Inferior parietal cortex (tissue), 1 donor: ENCODE measurements around the gene TFIP11.

Source experiments
- DNase-seq: peaks from one replicate; pipeline ENCODE4 v3.0.0-alpha.2; 2016; ENCODE audit errors: extremely low spot score

Gene TFIP11

DNA sequence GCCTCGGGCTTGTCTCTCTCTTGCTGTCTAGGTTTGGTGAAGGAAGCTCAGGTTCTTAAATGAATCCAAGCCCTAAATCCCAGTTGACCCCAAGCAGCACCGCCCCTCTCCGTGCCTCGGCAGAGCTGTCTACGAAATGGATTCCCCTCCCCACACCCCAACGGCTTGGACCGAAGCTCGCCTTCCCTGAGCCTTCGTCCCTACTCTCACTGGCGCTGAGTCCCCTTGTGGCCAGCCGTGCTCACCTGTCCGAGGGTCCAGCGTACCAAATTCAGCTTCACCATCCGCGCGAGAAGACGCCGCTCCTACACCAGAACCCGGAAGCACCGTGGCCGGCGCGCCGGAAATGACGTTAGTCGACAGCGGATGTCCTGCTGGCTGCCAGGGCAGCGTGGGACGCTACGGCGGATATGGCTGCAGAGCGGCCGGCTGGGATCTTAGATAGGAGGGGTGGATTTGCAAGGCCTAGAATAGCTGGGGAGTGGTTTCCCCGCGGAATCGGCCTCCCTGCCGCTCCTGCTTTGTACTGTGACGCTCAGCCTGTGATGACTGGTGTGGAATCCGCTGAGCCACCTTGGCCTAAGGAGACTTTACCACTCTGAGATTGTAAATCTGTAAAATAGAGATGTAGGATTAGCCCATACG, at the start of gene TFIP11:
TSS of gene TFIP11 (minus strand) at position 325 of the 645 bp plus-strand sequence. CDS start 2,201 bp downstream, outside the sequence.
- DNase-seq, result peak; percentile 96

DNA sequence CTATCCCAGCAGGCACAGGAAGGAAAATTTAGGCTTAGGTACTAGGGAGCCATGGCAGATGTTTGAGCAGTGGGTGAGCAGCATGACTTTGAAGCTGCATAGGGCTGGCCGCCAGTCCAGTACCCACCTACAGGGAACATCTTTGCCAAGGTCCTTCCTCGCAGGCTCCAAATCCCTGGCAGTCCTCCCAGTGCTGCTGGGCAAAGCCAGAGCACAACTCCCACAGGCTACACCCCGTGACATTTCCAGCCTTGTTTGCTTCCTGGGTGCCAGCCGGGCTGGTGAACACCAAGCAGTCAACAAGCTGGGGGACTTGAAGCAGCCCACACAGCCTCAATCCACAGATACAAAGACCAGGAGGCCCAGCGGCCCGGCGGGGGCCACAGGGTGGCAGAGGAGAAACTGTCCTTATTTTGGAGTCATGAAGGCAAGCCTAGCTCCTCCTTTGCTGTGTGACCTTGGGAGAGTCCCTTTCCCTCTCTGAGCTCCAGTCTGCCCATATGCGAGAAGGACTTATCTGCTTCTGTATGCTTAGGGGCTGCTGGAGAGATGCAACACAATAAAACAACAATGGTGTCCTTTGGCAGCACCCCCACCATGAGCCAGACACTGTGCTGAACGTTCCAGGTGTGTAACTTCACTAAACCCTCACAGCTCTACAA, 49.6 kb upstream of the TFIP11 start:
- DNase-seq, result no peak

GRCh38 chr22:26559961-26560575, 47.8 kb upstream of the TFIP11 start:
- DNase-seq, result no peak

DNA sequence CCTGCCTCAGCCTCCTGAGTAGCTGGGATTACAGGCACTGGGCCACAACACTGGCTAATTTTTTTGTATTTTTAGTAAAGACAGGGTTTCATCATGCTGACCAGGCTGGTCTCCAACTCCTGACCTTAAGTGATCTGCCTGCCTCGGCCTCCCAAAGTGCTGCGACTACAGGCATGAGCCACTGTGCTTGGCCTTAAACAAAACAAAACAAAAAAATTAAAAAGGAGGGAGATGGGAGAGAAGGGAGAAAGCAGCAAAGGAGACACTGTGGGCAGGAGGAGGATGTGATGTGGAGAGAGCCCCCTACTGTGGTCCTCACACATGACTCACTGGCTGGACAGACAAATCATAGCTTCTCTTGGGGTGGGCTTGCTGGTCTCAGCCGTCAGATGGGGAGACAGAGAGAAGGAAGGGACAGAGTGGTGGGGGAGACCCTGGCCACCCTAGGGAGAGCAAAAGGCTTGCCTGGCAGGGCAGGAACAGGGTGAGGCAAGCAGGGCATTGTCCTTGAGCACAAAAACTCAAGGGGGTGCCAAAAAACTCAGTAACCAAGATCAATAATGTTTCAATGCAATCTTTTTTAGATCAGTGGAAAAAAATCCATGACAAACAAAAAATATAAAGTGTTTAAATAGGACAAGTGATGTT, 46.1 kb upstream of the TFIP11 start:
- no peak for DNase-seq

DNA sequence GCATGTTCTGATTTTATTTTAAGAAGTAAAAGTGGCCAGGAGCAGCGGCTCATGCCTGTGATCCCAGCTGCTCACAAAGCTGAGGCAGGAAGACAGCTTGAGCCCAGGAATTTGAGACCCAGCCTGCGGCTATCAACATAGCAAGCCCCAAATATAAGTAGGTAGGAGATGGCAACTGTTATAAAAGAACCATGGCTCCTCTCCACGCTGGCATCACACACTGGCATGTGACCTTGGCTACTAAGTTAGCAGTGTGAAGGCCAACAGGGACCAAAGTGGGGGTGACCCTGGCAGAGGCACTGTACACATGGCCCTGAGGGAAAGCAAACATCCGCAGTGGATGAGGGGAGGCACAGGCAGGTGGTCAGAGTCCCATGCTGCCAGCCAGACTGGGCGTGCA, 44.6 kb upstream of the TFIP11 start:
- DNase-seq, result no peak

GRCh38 chr22:26555478-26555877, 43.2 kb upstream of the TFIP11 start:
- DNase-seq, result no peak

DNA sequence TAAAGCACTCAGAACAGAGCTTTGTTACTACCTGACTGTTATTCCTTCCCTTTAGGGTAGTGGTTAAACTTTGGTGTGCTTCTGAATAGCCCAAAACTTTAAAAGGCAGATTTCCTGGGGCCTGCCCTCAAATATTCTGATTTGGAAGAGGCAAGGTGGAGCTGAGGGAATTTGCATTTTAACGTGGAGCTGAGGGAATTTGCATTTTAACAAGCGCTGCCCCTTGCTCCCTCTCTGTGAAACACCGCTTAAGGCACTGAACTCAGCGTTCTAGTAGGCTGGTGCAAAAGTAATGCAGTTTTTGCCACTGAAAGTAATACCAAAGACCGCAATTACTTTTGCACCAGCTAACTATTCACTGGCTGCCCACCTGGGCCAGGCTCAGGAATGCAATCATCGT, 42.7 kb upstream of the TFIP11 start:
- DNase-seq, result no peak

DNA sequence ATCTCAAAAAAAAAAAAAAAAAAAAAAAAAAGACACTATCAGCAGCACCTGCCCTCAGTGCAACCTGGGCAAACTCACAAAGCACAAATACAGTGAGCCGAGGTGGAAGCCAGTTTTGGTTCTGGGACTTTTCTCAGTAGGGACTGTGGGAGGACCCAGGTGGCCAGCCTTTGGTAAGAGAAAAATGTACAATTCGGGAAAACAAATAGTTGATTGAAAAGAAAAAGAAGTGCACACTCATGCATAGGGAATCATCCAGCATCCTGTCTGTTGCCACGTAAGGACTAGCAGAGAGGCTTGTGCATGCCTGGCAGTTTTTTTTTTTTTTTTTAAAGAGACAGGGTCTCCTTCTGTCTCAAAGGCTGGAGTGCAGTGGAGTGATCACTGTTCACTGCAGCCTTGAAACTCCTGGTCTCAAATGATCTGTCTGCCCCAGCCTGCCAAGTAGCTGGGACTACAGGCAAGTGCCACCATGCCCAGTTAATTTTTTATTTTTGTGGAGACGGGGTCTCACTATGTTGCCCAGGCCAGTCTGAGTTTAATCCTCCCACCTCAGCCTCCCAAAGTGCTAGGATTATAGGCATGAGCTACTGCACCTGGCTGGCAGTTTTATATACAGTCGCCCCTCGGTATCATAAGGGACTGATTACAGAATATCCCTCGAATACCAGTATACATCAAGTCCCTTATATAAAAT, 40.9 kb upstream of the TFIP11 start:
- no peak for DNase-seq

DNA sequence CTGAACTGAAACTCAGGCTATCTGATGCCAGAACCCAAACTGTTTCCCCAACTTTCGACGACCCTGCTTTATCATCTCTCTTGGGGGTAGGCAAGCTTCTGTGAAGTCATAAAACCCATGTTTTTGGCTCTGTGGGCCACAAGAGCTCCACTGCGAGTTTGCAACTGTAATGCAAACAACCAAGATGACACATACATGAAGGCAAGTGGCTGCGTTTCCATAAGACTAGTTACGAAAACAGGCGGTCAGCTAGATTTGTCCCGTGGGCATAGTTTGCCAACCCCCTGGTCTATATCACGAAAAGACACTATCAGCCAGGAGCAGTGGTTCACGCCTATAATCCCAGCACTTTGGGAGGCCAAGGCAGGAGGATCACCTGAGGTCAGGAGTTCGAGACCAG, 40.2 kb upstream of the TFIP11 start:
- no peak for DNase-seq

DNA sequence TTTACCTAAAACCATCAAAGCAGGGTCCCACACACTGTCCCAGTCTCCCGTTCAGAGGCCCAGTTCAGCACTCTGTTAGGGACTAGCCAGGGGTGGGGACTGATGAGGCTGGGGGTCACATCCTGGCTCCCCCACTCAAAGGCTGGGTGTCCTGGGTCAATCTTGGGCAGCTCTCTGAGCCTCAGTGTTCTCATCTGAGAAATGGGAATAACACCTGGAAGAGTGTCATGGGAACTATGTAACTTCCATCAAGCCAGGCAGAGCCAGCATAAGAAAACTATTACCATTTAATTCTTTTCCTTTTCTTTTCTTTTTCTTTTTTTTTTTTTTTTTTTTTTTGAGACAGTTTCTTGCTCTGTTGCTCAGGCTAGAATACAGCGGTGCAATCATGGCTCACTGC, 39.3 kb upstream of the TFIP11 start:
- no peak for DNase-seq

GRCh38 chr22:26550498-26551033, 38.3 kb upstream of the TFIP11 start:
- DNase-seq, result no peak

GRCh38 chr22:26549902-26550497, 37.7 kb upstream of the TFIP11 start:
- no peak for DNase-seq

DNA sequence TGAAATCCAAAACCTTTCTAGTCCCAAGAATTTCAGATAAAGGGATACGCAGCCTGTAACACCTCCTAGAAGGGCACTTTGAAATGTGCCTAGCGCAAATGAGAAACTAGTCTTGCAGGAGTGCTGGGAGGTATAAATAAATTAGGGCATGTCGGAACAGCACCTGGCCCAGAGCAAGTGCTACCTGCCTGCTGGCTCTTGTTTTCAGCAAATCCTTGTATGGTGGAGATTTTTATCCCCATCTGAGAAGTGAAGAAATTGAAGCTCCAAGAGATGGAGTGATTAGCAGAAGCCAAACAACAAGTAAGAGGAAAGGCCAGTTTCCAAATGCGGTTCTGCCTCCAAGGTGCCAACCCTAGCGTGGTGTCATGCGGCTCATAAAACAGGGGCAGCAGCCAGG, 36.7 kb upstream of the TFIP11 start:
- no peak for DNase-seq

DNA sequence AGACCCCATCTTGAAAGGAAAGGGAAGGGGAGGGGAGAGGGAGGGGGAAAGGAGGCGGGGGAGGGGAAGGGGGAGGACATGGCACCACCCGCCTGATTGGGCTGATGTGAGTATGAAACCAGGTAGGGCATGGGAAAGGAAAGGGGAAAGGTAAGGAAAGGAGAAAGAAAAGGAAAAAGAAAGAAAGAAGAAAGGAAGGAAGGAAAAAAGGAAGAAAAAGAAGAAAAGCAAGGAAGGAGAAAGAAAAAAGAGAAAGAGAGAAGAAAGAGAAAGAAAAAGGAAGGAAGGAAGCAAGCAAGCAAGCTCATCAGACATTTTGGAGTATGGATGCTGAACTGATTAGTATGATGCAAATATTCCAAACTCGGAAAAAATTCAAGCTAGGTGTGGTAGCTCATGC, 36.0 kb upstream of the TFIP11 start:
- no peak for DNase-seq

- DNase-seq, result no peak
Observed at GRCh38 chr22:26547837-26548236, 35.6 kb upstream of the TFIP11 start.

DNA sequence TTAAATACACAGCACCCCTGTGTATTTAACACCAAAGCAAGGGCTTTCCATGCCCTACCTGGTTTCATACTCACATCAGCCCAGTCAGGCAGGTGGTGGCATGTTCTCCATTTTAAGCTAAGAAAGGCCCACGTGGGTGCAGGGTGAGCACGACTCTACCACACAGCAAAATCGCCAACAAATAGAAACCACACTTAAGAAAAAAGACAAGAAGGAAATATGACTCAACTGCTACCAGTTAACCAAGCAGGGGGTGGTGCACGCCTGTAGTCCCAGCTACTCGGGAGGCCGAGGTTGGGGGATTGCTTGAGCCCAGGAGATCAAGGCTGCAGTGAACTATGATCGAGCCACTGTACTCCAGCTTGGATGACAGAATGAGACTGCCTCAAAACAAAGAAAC, 35.2 kb upstream of the TFIP11 start:
- no peak for DNase-seq

DNA sequence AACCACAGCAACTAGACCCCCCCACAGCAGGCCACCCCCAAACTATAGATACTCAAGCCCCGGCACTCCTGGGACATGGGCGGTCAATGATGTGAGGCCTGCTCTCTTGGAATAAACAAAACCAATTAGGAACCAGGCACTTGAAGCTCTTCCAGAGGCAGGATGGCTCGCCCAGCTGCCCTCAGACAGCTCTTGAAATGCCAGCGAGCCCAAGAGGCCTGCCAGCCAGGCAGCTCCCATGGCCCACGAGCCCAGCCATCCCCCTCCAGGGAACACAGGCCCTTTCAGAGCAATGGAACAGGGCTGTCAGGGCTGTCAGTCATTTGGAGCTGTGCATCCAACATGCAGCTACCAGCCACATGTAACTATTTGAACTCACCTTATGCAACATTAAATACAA, 34.0 kb upstream of the TFIP11 start:
- no peak for DNase-seq

- no peak for DNase-seq
Observed at GRCh38 chr22:26545827-26546226, 33.6 kb upstream of the TFIP11 start.

DNA sequence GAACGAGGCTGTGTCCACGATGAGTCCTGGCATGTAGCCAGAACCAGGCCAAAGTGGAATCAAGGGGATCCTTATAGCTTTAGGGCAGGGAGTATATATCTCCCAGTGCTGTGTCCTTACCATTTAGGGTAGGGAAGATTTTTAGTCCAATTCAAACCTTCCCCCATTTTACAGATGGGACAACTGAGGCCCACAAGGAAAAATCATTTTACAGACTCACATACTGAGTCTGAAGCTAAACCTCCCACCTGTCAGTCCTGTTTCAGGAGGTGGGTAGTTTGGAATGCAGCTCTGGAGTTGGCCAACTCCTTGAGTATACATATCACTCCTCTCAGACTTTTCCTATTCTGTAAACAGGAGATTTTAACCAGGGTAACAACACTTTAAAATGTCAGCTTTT, 33.1 kb upstream of the TFIP11 start:
- no peak for DNase-seq

GRCh38 chr22:26544489-26544888, 32.2 kb upstream of the TFIP11 start:
- DNase-seq, result no peak

DNA sequence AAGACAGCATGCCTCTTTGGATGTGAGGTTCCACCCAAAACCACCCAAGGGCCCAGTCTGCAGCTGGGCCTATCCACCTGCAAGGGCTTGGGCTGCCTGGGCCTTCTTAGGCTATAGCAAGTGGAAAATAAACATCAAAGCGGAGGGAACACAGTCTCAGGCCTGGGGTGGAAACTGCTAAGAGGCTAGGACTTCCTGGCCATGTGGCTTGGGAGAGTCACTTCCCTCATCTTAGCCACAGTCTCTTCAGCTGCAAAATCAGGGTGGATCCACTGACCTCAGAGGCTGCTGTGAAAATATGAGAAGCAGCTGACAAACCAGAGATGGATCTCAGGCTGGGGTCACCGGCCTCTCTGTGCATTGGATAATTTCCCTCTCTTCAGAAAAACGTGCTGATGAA, 30.6 kb upstream of the TFIP11 start:
- no peak for DNase-seq
